Caco-2 (cell line): Measurements from ENCODE around the gene SHANK3. TPM values are rescaled to one million over a fixed set of nuclear protein-coding genes. Genes with fewer than 3 reads are reported as not detected.
A peak's percentile ranks its signal among the peaks of the same experiment; 100 is the strongest.

Source experiments
- BruUV-seq: library from RNA; stranded (reverse); fragments of 400-500 nt; replicated peaks from 2 replicates; lab custom pipeline; 2021; lab: Mats Ljungman, UMichigan
- CTCF ChIA-PET: fragments of 300-600 bp; sonication (Branson Sonifier 250); formaldehyde crosslinking; loops from one replicate; lab custom pipeline; 2022; ENCODE audit warnings: antibody characterized with exemption; lab: Charles Lee
- POLR2A ChIA-PET: fragments of 300-600 bp; sonication (Branson Sonifier 250); formaldehyde crosslinking; loops from one replicate; lab custom pipeline; 2022; ENCODE audit warnings: antibody characterized with exemption; lab: Charles Lee
- DNase-seq, 2 experiments: peaks; one replicate each; pipeline versions ENCODE4 v3.0.0 to v3.0.0-alpha.2; 2020 to 2022
- H3K27me3 ChIP-seq: replicated peaks from 2 replicates; pipeline ENCODE4 v1.6.0; 2011; ENCODE audit warnings: low read length; ENCODE audit not compliant: control insufficient read depth, insufficient read depth
- H3K36me3 ChIP-seq: 2 replicates; pipeline ENCODE4 v1.5.1; 2011; ENCODE audit warnings: low read length; ENCODE audit not compliant: control insufficient read depth, insufficient read depth
- H3K4me1 ChIP-seq: fragments of 250-450 bp; sonication (Bioruptor Pico); 2 replicates; pipeline ENCODE4 v1.5.1; 2020; ENCODE audit warnings: mild to moderate bottlenecking
- H3K4me3 ChIP-seq: 2 replicates; pipeline ENCODE4 v1.5.1; 2011; ENCODE audit warnings: low read depth, mild to moderate bottlenecking, control low read depth, low read length
- H3K9me3 ChIP-seq: fragments of 250-450 bp; sonication (Bioruptor Pico); 2 replicates; pipeline ENCODE4 v1.5.1; 2020; ENCODE audit warnings: mild to moderate bottlenecking, moderate library complexity
- H3K27ac Mint-ChIP-seq: one replicate; pipeline ENCODE4 v1.8.0; 2022; ENCODE audit warnings: mixed read lengths; ENCODE audit not compliant: unreplicated experiment
- H3K27me3 Mint-ChIP-seq: one replicate; pipeline ENCODE4 v1.8.0; 2022; ENCODE audit warnings: mixed read lengths; ENCODE audit not compliant: insufficient read depth, unreplicated experiment
- H3K36me3 Mint-ChIP-seq: one replicate; pipeline ENCODE4 v1.8.0; 2022; ENCODE audit warnings: mild to moderate bottlenecking, mixed read lengths; ENCODE audit not compliant: insufficient read depth, unreplicated experiment
- H3K4me1 Mint-ChIP-seq: one replicate; pipeline ENCODE4 v1.8.0; 2022; ENCODE audit warnings: low read depth, mixed read lengths; ENCODE audit not compliant: unreplicated experiment
- H3K4me3 Mint-ChIP-seq: one replicate; pipeline ENCODE4 v1.8.0; 2022; ENCODE audit warnings: mild to moderate bottlenecking, moderate library complexity, mixed read lengths; ENCODE audit not compliant: unreplicated experiment
- H3K9me3 Mint-ChIP-seq: one replicate; pipeline ENCODE4 v1.8.0; 2022; ENCODE audit warnings: mixed read lengths; ENCODE audit not compliant: unreplicated experiment
- intact Hi-C: fragments of 100-400 bp; cut with micrococcal nuclease; formaldehyde crosslinking; loops from one replicate; pipeline ENCODE4 v1.10.0; 2022; ENCODE audit not compliant: unreplicated experiment
- total RNA-seq: library from RNA; stranded (reverse); gene quantifications from 2 replicates; pipeline ENCODE4 v1.2.3, GENCODE V29; 2022
- TF ChIP-seq, protein P1 (sequence below), 2 experiments: fragments of 200-600 bp in 1 of 2; IDR thresholded peaks; 1 replicate in 1 of 2; 2 replicates in 1 of 2; pipeline versions ENCODE4 v1.5.1 to v1.8.0; 2011 to 2022; ENCODE audit warnings: antibody characterized with exemption in 1 of 2, control low read depth in 1 of 2, inconsistent platforms in 1 of 2, low read depth in 1 of 2, low read length in 1 of 2, mild to moderate bottlenecking in 1 of 2, moderate library complexity in 1 of 2; ENCODE audit not compliant: insufficient read depth in 1 of 2, severe bottlenecking in 1 of 2, unreplicated experiment in 1 of 2

Gene SHANK3
- total RNA-seq, 1 experiment from 2014 or later: 4.3 TPM

DNA sequence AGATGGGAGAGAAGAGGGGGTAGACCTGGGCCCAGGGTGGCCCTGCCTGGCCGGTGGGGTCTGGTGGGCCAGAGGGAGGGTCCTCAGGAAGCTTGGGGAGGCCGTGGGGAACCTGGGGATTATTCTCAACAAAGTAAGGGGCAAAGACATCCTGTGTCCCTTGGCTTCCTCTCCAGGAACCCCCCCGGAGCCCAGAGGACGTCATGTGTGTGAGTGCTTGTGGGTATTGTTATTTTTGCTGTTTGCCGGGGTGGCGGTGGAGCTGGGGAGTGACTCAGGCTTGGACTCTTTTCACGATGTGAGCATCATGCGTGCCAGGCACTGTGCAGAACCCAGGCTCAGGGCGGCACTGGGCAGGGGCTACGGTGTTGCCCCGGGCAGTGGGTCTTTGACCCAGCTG, 982 bp upstream of the SHANK3 start:
- H3K4me1 Mint-ChIP-seq: peaks cover 9% of the 10 kb centered on the region
- H3K4me3 Mint-ChIP-seq: no peak overlapping the region
- peaks cover 12% of the 10 kb centered on the region for H3K27me3 Mint-ChIP-seq
- no peaks in the 10 kb centered on the region for H3K9me3 Mint-ChIP-seq
- no peaks in the 10 kb centered on the region; the same call in 1 of the 2 replicates for H3K27me3 ChIP-seq
- no peak overlapping the region for H3K27ac Mint-ChIP-seq
- no peaks in the 10 kb centered on the region for H3K9me3 ChIP-seq
- no peak overlapping the region for H3K4me3 ChIP-seq
- H3K36me3 Mint-ChIP-seq: no peaks in the 10 kb centered on the region
- TF ChIP-seq, protein P1, sequence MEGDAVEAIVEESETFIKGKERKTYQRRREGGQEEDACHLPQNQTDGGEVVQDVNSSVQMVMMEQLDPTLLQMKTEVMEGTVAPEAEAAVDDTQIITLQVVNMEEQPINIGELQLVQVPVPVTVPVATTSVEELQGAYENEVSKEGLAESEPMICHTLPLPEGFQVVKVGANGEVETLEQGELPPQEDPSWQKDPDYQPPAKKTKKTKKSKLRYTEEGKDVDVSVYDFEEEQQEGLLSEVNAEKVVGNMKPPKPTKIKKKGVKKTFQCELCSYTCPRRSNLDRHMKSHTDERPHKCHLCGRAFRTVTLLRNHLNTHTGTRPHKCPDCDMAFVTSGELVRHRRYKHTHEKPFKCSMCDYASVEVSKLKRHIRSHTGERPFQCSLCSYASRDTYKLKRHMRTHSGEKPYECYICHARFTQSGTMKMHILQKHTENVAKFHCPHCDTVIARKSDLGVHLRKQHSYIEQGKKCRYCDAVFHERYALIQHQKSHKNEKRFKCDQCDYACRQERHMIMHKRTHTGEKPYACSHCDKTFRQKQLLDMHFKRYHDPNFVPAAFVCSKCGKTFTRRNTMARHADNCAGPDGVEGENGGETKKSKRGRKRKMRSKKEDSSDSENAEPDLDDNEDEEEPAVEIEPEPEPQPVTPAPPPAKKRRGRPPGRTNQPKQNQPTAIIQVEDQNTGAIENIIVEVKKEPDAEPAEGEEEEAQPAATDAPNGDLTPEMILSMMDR (IDR thresholded peaks at IDR 0.05; ENCODE audit: insufficient read depth in 1 of 2, low read depth in 1 of 2, low read length in 1 of 2, severe bottlenecking in 1 of 2, unreplicated experiment in 1 of 2): no peak
- POLR2A ChIA-PET: interaction anchor here (0.6 kb wide), 1 partner anchor 34 kb away, joined by 8 read pairs; no protein-coding TSS in a partner anchor
- no peaks in the 10 kb centered on the region for H3K4me1 ChIP-seq
- intact Hi-C loops: no loop called here
- no peak for DNase-seq
- no peaks in the 10 kb centered on the region for H3K36me3 ChIP-seq
- CTCF ChIA-PET: no interaction called here
- BruUV-seq: no TSS peak

DNA sequence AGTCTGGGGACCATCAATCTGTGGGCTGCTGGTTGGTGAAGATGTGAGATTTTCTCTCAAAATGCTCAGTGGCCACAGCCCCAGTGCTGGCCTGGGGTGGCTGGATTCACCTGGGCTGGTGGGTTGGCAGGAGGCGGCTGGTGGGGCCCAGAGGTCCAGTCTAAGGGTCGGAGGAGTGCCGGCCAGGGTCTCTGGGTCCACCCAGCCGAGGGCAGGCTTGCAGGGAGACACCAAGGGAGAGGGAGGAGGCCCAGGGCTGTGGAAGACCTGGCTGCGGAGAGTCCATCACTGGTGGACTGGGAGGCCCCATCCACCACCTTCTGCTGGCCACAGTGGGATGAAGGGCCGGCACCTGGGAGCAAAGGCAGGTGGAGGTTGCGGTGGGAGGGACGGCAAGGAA, 582 bp upstream of the SHANK3 start:
- no peak for DNase-seq
- Mint-ChIP-seq H3K9me3 (no peaks in the 10 kb centered on the region), H3K4me3 (no peak overlapping the region), H3K36me3 (no peaks in the 10 kb centered on the region), H3K4me1 (peaks cover 9% of the 10 kb centered on the region), H3K27me3 (peaks cover 12% of the 10 kb centered on the region), H3K27ac (no peak overlapping the region)
- no peaks in the 10 kb centered on the region for H3K36me3 ChIP-seq
- POLR2A ChIA-PET: no interaction called here
- no peaks in the 10 kb centered on the region for H3K4me1 ChIP-seq
- BruUV-seq: no TSS peak
- CTCF ChIA-PET: no interaction called here
- TF ChIP-seq, protein P1 (IDR thresholded peaks at IDR 0.05; ENCODE audit: insufficient read depth in 1 of 2, low read depth in 1 of 2, low read length in 1 of 2, severe bottlenecking in 1 of 2, unreplicated experiment in 1 of 2): no peak
- H3K9me3 ChIP-seq: no peaks in the 10 kb centered on the region
- no peak overlapping the region for H3K4me3 ChIP-seq
- intact Hi-C loops: no loop called here
- H3K27me3 ChIP-seq: no peaks in the 10 kb centered on the region; the same call in 1 of the 2 replicates

DNA sequence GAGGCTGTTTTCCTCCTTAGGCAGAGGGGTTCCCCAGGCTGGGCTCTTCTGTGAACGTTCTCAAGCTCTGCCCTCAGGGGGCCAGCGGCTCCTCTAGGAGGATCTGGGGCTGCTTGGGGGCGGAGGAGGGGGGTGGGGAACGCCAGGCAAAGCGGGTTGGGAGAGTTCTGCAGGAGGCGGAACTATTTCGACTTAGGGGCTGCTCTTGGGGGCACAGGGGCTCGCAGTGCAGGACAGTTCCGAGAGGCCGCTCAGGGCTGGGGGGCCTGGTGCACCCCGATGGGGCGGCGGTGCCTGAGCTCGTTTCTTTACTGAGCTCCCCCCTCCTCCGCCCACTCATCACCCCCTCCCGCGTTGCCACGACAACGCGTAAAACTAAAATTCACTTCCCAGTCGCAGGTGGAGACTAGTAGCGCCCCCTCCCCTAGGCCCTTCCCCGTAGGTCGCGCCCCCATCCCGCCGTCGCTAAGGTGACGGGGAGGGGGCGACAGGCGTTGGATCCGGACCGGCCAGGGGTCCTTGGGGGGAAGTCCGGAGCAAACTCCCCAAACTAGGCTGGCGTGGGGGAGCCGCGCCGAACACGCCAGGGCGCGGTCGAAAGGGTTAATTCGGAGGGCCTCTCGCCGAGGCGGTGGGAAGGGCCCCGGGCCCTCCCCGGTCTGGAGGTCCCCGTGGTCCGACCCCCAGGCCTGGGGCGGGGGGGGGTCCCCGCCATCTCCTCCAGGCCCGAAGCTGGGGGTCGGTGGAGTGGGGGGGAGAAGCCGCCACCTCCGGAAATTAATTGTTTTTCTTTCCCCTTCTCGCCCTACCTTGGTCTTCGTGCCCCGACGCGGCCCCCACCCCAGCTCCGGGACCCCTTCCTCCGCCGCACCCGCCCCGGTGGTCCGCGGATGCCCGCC, 857 bp downstream of the SHANK3 start:
- H3K9me3 Mint-ChIP-seq: no peaks in the 10 kb centered on the region
- intact Hi-C loops: no loop called here
- CTCF ChIA-PET: no interaction called here
- TF ChIP-seq, protein P1 (IDR thresholded peaks at IDR 0.05; ENCODE audit: insufficient read depth in 1 of 2, low read depth in 1 of 2, low read length in 1 of 2, severe bottlenecking in 1 of 2, unreplicated experiment in 1 of 2): no peak
- no peak for DNase-seq
- H3K27me3 Mint-ChIP-seq: peaks cover 5% of the 10 kb centered on the region
- H3K27ac Mint-ChIP-seq: no peak overlapping the region
- BruUV-seq: no TSS peak
- Histone ChIP-seq H3K9me3 (no peaks in the 10 kb centered on the region), H3K4me1 (no peaks in the 10 kb centered on the region), H3K27me3 (no peaks in the 10 kb centered on the region; the same call in 1 of the 2 replicates), H3K4me3 (no peak overlapping the region), H3K36me3 (no peaks in the 10 kb centered on the region)
- POLR2A ChIA-PET: no interaction called here
- H3K36me3 Mint-ChIP-seq: peaks cover 6% of the 10 kb centered on the region
- peak overlapping the region; percentile 60 for H3K4me3 Mint-ChIP-seq
- peaks cover 9% of the 10 kb centered on the region for H3K4me1 Mint-ChIP-seq
